Measurements from ENCODE around the gene RPGRIP1L. TPM values are rescaled to one million over a fixed set of nuclear protein-coding genes. Genes with fewer than 3 reads are reported as not detected.

RPGRIP1L gene
- total RNA-seq, 1 experiment from 2014 or later, result 16.1 TPM

- ChIA-PET CTCF (no interaction called here), POLR2A (no interaction called here)
- Mint-ChIP-seq H3K9me3 (ENCODE audit: unreplicated experiment) (peaks cover 3% of the 10 kb centered on the region), H3K27me3 (ENCODE audit: insufficient read depth, unreplicated experiment) (no peaks in the 10 kb centered on the region), H3K4me3 (ENCODE audit: unreplicated experiment) (no peak overlapping the region), H3K36me3 (ENCODE audit: insufficient read depth, unreplicated experiment) (no peaks in the 10 kb centered on the region), H3K27ac (ENCODE audit: unreplicated experiment) (no peak overlapping the region), H3K4me1 (ENCODE audit: low read depth, unreplicated experiment) (no peaks in the 10 kb centered on the region)
- intact Hi-C loops (cut with micrococcal nuclease; ENCODE audit: unreplicated experiment), result no loop called here
- Histone ChIP-seq H3K27me3 (replicated peaks; ENCODE audit: control insufficient read depth, insufficient read depth, low read length) (no peaks in the 10 kb centered on the region), H3K4me1 (no peaks in the 10 kb centered on the region), H3K36me3 (ENCODE audit: control insufficient read depth, insufficient read depth, low read length) (no peaks in the 10 kb centered on the region), H3K9me3 (no peaks in the 10 kb centered on the region; the same call in 1 of the 2 replicates), H3K4me3 (ENCODE audit: low read depth, low read length) (no peak overlapping the region)
- DNase-seq, result no peak
- TF ChIP-seq CTCF (IDR thresholded peaks at IDR 0.05; ENCODE audit: insufficient read depth in 1 of 2, low read depth in 1 of 2, low read length in 1 of 2, severe bottlenecking in 1 of 2, unreplicated experiment in 1 of 2), result no peak
- BruUV-seq (replicated peaks), result no TSS peak
Observed at GRCh38 chr16:53583401-53583800, 120.3 kb downstream of the RPGRIP1L start.

GRCh38 chr16:53581784-53582183, 121.9 kb downstream of the RPGRIP1L start:
- TF ChIP-seq CTCF (IDR thresholded peaks at IDR 0.05; ENCODE audit: insufficient read depth in 1 of 2, low read depth in 1 of 2, low read length in 1 of 2, severe bottlenecking in 1 of 2, unreplicated experiment in 1 of 2), result no peak
- no peaks in the 10 kb centered on the region; the same call in 1 of the 2 replicates for H3K9me3 ChIP-seq
- CTCF ChIA-PET, result no interaction called here
- Mint-ChIP-seq H3K36me3 (ENCODE audit: insufficient read depth, unreplicated experiment) (no peaks in the 10 kb centered on the region), H3K27ac (ENCODE audit: unreplicated experiment) (no peak overlapping the region), H3K9me3 (ENCODE audit: unreplicated experiment) (no peaks in the 10 kb centered on the region), H3K4me1 (ENCODE audit: low read depth, unreplicated experiment) (no peaks in the 10 kb centered on the region), H3K27me3 (ENCODE audit: insufficient read depth, unreplicated experiment) (no peaks in the 10 kb centered on the region), H3K4me3 (ENCODE audit: unreplicated experiment) (no peak overlapping the region)
- no TSS peak for BruUV-seq (replicated peaks)
- no peak for DNase-seq
- H3K4me3 ChIP-seq (ENCODE audit: low read depth, low read length), result no peak overlapping the region
- H3K4me1 ChIP-seq, result no peaks in the 10 kb centered on the region
- H3K36me3 ChIP-seq (ENCODE audit: control insufficient read depth, insufficient read depth, low read length), result no peaks in the 10 kb centered on the region
- intact Hi-C loops (cut with micrococcal nuclease; ENCODE audit: unreplicated experiment), result no loop called here
- H3K27me3 ChIP-seq (replicated peaks; ENCODE audit: control insufficient read depth, insufficient read depth, low read length), result no peaks in the 10 kb centered on the region
- POLR2A ChIA-PET, result no interaction called here

- ChIA-PET CTCF (interaction anchor here (0.5 kb wide), 1 partner anchor 24 kb away, joined by 3 read pairs; no protein-coding TSS in a partner anchor), POLR2A (no interaction called here)
- no peak overlapping the region for H3K27ac Mint-ChIP-seq (ENCODE audit: unreplicated experiment)
Observed at GRCh38 chr16:53580038-53580802, 123.4 kb downstream of the RPGRIP1L start.

More at GRCh38 chr16:53580038-53580802, 123.4 kb downstream of the RPGRIP1L start:
- TF ChIP-seq CTCF (IDR thresholded peaks at IDR 0.05; ENCODE audit: insufficient read depth in 1 of 2, low read depth in 1 of 2, low read length in 1 of 2, severe bottlenecking in 1 of 2, unreplicated experiment in 1 of 2), result no peak
- DNase-seq, result no peak
- H3K4me3 ChIP-seq (ENCODE audit: low read depth, low read length), result no peak overlapping the region
- H3K4me3 Mint-ChIP-seq (ENCODE audit: unreplicated experiment), result no peak overlapping the region
- H3K36me3 ChIP-seq (ENCODE audit: control insufficient read depth, insufficient read depth, low read length), result no peaks in the 10 kb centered on the region
- no peaks in the 10 kb centered on the region for H3K9me3 Mint-ChIP-seq (ENCODE audit: unreplicated experiment)
- H3K4me1 ChIP-seq, result no peaks in the 10 kb centered on the region
- H3K27me3 ChIP-seq (replicated peaks; ENCODE audit: control insufficient read depth, insufficient read depth, low read length), result no peaks in the 10 kb centered on the region
- H3K9me3 ChIP-seq, result no peaks in the 10 kb centered on the region; the same call in 1 of the 2 replicates
- H3K27me3 Mint-ChIP-seq (ENCODE audit: insufficient read depth, unreplicated experiment), result no peaks in the 10 kb centered on the region
- no peaks in the 10 kb centered on the region for H3K36me3 Mint-ChIP-seq (ENCODE audit: insufficient read depth, unreplicated experiment)
- intact Hi-C loops (cut with micrococcal nuclease; ENCODE audit: unreplicated experiment), result no loop called here
- no peaks in the 10 kb centered on the region for H3K4me1 Mint-ChIP-seq (ENCODE audit: low read depth, unreplicated experiment)
- BruUV-seq (replicated peaks), result no TSS peak
